Endodermal cell (in vitro differentiated cells): Measurements from ENCODE around the gene NTSR1. TPM values are rescaled to one million over a fixed set of nuclear protein-coding genes. Genes with fewer than 3 reads are reported as not detected.

ENCODE experiments used
- DNase-seq: peaks from one replicate; pipeline ENCODE4 v3.0.0-alpha.2; 2017
- H3K27ac ChIP-seq: 2 replicates; pipeline ENCODE4 v1.5.1; 2013; ENCODE audit warnings: mild to moderate bottlenecking, low read depth, low read length, moderate library complexity
- H3K27me3 ChIP-seq: 2 replicates; pipeline ENCODE4 v1.6.1; 2013; ENCODE audit warnings: mild to moderate bottlenecking, low read length, moderate library complexity; ENCODE audit not compliant: insufficient read depth, control insufficient read depth, poor library complexity, severe bottlenecking
- H3K36me3 ChIP-seq: 2 replicates; pipeline ENCODE4 v1.7.0; 2013; ENCODE audit warnings: mild to moderate bottlenecking, low read length, moderate library complexity; ENCODE audit not compliant: control insufficient read depth, insufficient read depth
- H3K4me1 ChIP-seq: one replicate; pipeline ENCODE4 v1.7.0; 2013; ENCODE audit warnings: low read length; ENCODE audit not compliant: control insufficient read depth, insufficient read depth
- H3K4me3 ChIP-seq: 2 replicates; pipeline ENCODE4 v1.5.1; 2013; ENCODE audit warnings: mild to moderate bottlenecking, low read length, moderate library complexity
- H3K9ac ChIP-seq: 2 replicates; pipeline ENCODE4 v1.6.1; 2013; ENCODE audit warnings: mild to moderate bottlenecking, low read length, moderate library complexity; ENCODE audit not compliant: poor library complexity, severe bottlenecking; ENCODE audit errors: extremely low read depth
- H3K9me3 ChIP-seq: 2 replicates; pipeline ENCODE4 v1.6.1; 2013; ENCODE audit warnings: mild to moderate bottlenecking, low read length, moderate library complexity; ENCODE audit not compliant: control insufficient read depth
- H3K27ac Mint-ChIP-seq: 2 replicates; pipeline ENCODE4 v1.8.0; 2020; ENCODE audit warnings: mixed read lengths
- H3K27me3 Mint-ChIP-seq: 2 replicates; pipeline ENCODE4 v1.8.0; 2021; ENCODE audit warnings: mild to moderate bottlenecking, mixed read lengths; ENCODE audit not compliant: insufficient read depth
- H3K36me3 Mint-ChIP-seq: 2 replicates; pipeline ENCODE4 v1.8.0; 2020; ENCODE audit warnings: low read depth, mixed read lengths
- H3K4me1 Mint-ChIP-seq: 2 replicates; pipeline ENCODE4 v1.8.0; 2020; ENCODE audit warnings: mixed read lengths
- H3K4me3 Mint-ChIP-seq: 2 replicates; pipeline ENCODE4 v1.8.0; 2020; ENCODE audit warnings: mild to moderate bottlenecking, moderate library complexity, mixed read lengths
- H3K9me3 Mint-ChIP-seq: 2 replicates; pipeline ENCODE4 v1.8.0; 2020; ENCODE audit warnings: mild to moderate bottlenecking, mixed read lengths
- CTCF ChIP-seq: fragments of 200-600 bp; sonication (generic); conservative IDR thresholded peaks from 2 replicates; pipeline ENCODE4 v1.5.0; 2021; ENCODE audit warnings: antibody characterized with exemption, mild to moderate bottlenecking
- WGBS, 2 experiments: methylation state at CpG; one replicate each; pipeline versions ENCODE4 v1.1.5 to v1.1.7; 2013; ENCODE audit warnings: missing lambda C conversion rate in 2 of 2, mixed read lengths in 1 of 2; ENCODE audit not compliant: insufficient coverage in 1 of 2, insufficient read length in 1 of 2; 5-methylcytosine and 5-hydroxymethylcytosine counted together
- total RNA-seq, 2 donors: library from RNA; stranded (reverse); fragmentation: NEBNext Ultra II Directional in 1 of 2; extraction: Animal tissue kit (Norgen Biotek cat#: 25700) in 1 of 2; gene quantifications; 2 replicates in 1 of 2; 3 replicates in 1 of 2; pipeline ENCODE4 v1.2.1, GENCODE V29; 2021

Gene NTSR1
- total RNA-seq, 2 donors from 2014 or later: 0.11 to 0.62 TPM

- 90 to 95% methylated on average over 3 to 9 of the region's 10 CpGs for WGBS, 2 experiments
- H3K9ac ChIP-seq: no peak overlapping the region
- H3K27ac Mint-ChIP-seq: no peak overlapping the region
- no peak overlapping the region for H3K4me3 Mint-ChIP-seq
- H3K27ac ChIP-seq: no peak overlapping the region
- H3K27me3 Mint-ChIP-seq: peaks cover 16% of the 10 kb centered on the region
- DNase-seq: no peak
- no peaks in the 10 kb centered on the region for H3K9me3 Mint-ChIP-seq
- H3K36me3 Mint-ChIP-seq: peaks cover 26% of the 10 kb centered on the region
- peaks cover 4% of the 10 kb centered on the region for H3K4me1 ChIP-seq
- no peak overlapping the region for H3K4me3 ChIP-seq
- H3K4me1 Mint-ChIP-seq: no peaks in the 10 kb centered on the region
- peaks cover 12% of the 10 kb centered on the region for H3K27me3 ChIP-seq
- peaks cover 27% of the 10 kb centered on the region for H3K36me3 ChIP-seq
- no peak for TF ChIP-seq CTCF
- H3K9me3 ChIP-seq: no peaks in the 10 kb centered on the region
These were observed 91.2 kb downstream of the NTSR1 start for GRCh38 chr20:62799873-62800272.

GRCh38 chr20:62800314-62801259 is 92.0 kb downstream of the NTSR1 start:
- Mint-ChIP-seq H3K36me3 (peaks cover 26% of the 10 kb centered on the region), H3K27ac (no peak overlapping the region), H3K4me3 (no peak overlapping the region), H3K9me3 (no peaks in the 10 kb centered on the region), H3K4me1 (no peaks in the 10 kb centered on the region), H3K27me3 (peaks cover 9% of the 10 kb centered on the region)
- H3K36me3 ChIP-seq: peaks cover 27% of the 10 kb centered on the region
- H3K9ac ChIP-seq: no peak overlapping the region
- H3K4me3 ChIP-seq: no peak overlapping the region
- peaks cover 4% of the 10 kb centered on the region for H3K4me1 ChIP-seq
- WGBS, 2 experiments: 91 to 92% methylated on average over 24 to 26 of the region's 26 CpGs
- peaks cover 5% of the 10 kb centered on the region for H3K27me3 ChIP-seq
- H3K27ac ChIP-seq: no peak overlapping the region
- H3K9me3 ChIP-seq: no peaks in the 10 kb centered on the region
- DNase-seq: no peak
- TF ChIP-seq CTCF: no peak

GRCh38 chr20:62801284-62802010 is 92.8 kb downstream of the NTSR1 start:
- peaks cover 27% of the 10 kb centered on the region for H3K36me3 ChIP-seq
- no peaks in the 10 kb centered on the region for H3K9me3 Mint-ChIP-seq
- TF ChIP-seq CTCF: no peak
- WGBS, 2 experiments: 92 to 93% methylated on average over 12 to 15 of the region's 15 CpGs
- H3K36me3 Mint-ChIP-seq: peaks cover 26% of the 10 kb centered on the region
- H3K9ac ChIP-seq: no peak overlapping the region
- no peaks in the 10 kb centered on the region for H3K4me1 Mint-ChIP-seq
- H3K4me3 ChIP-seq: no peak overlapping the region
- H3K27me3 Mint-ChIP-seq: peaks cover 4% of the 10 kb centered on the region
- H3K4me3 Mint-ChIP-seq: no peak overlapping the region
- no peak overlapping the region for H3K27ac Mint-ChIP-seq
- H3K27ac ChIP-seq: no peak overlapping the region
- H3K9me3 ChIP-seq: no peaks in the 10 kb centered on the region
- peaks cover 4% of the 10 kb centered on the region for H3K4me1 ChIP-seq
- no peaks in the 10 kb centered on the region for H3K27me3 ChIP-seq
- no peak for DNase-seq
